ENCODE results near the gene TFDP1. TPM values are rescaled to one million over a fixed set of nuclear protein-coding genes. Genes with fewer than 3 reads are reported as not detected.

The TFDP1 gene
- total RNA-seq, 2 experiments from 2014 or later = 17.6 to 20.0 TPM

- DNase-seq (peak in 1 of 14 experiments; percentile 19), ATAC-seq (ENCODE audit: poor library complexity) (no peak)
- H3K27me3 ChIP-seq (ENCODE audit: control insufficient read depth in 1 of 2, insufficient read depth in 2 of 2, low read length in 2 of 2) = no peaks in the 10 kb centered on the region
- H3K4me1 Mint-ChIP-seq (ENCODE audit: low read depth) = no peaks in the 10 kb centered on the region
- H3K4me3 Mint-ChIP-seq = no peak overlapping the region
- H3K9me3 Mint-ChIP-seq = peaks cover 11% of the 10 kb centered on the region
- no peak overlapping the region for H3K4me3 ChIP-seq (ENCODE audit: low read length)
- TF ChIP-seq, protein P1, sequence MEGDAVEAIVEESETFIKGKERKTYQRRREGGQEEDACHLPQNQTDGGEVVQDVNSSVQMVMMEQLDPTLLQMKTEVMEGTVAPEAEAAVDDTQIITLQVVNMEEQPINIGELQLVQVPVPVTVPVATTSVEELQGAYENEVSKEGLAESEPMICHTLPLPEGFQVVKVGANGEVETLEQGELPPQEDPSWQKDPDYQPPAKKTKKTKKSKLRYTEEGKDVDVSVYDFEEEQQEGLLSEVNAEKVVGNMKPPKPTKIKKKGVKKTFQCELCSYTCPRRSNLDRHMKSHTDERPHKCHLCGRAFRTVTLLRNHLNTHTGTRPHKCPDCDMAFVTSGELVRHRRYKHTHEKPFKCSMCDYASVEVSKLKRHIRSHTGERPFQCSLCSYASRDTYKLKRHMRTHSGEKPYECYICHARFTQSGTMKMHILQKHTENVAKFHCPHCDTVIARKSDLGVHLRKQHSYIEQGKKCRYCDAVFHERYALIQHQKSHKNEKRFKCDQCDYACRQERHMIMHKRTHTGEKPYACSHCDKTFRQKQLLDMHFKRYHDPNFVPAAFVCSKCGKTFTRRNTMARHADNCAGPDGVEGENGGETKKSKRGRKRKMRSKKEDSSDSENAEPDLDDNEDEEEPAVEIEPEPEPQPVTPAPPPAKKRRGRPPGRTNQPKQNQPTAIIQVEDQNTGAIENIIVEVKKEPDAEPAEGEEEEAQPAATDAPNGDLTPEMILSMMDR (IDR thresholded peaks at IDR 0.05) = no peak
- peaks cover 2 to 7% of the 10 kb centered on the region in 2 experiments for H3K9me3 ChIP-seq (ENCODE audit: control insufficient read depth in 1 of 2, insufficient read depth in 1 of 2, low read length in 2 of 2)
- H3K36me3 ChIP-seq (ENCODE audit: insufficient read depth, low read length) = no peaks in the 10 kb centered on the region
- ChIA-PET POLR2A (no interaction called here), CTCF (no interaction called here)
- no peaks in the 10 kb centered on the region for H3K27me3 Mint-ChIP-seq
- intact Hi-C loops (cut with DNase I, micrococcal nuclease) = no loop called here
- H3K4me1 ChIP-seq (ENCODE audit: insufficient read depth, low read length) = peaks cover under 1% of the 10 kb centered on the region
- H3K27ac Mint-ChIP-seq = no peak overlapping the region
- H3K27ac ChIP-seq (ENCODE audit: low read depth in 1 of 2, low read length in 2 of 2) = no peak overlapping the region
- no peaks in the 10 kb centered on the region for H3K36me3 Mint-ChIP-seq (ENCODE audit: low read depth)
Measured at GRCh38 chr13:113658836-113659235, 74.3 kb downstream of the TFDP1 start.

- no peaks in the 10 kb centered on the region for H3K27me3 Mint-ChIP-seq
- no peak overlapping the region for H3K27ac Mint-ChIP-seq
- ATAC-seq (ENCODE audit: poor library complexity) = no peak
- H3K9me3 Mint-ChIP-seq = peaks cover 11% of the 10 kb centered on the region
- H3K36me3 Mint-ChIP-seq (ENCODE audit: low read depth) = no peaks in the 10 kb centered on the region
- H3K36me3 ChIP-seq (ENCODE audit: insufficient read depth, low read length) = no peaks in the 10 kb centered on the region
- TF ChIP-seq, protein P1 (IDR thresholded peaks at IDR 0.05) = no peak
- intact Hi-C loops (cut with DNase I, micrococcal nuclease) = no loop called here
- ChIA-PET CTCF (no interaction called here), POLR2A (no interaction called here)
- peaks cover 4 to 7% of the 10 kb centered on the region in 2 experiments for H3K9me3 ChIP-seq (ENCODE audit: control insufficient read depth in 1 of 2, insufficient read depth in 1 of 2, low read length in 2 of 2)
- no peak overlapping the region for H3K4me3 ChIP-seq (ENCODE audit: low read length)
- no peak overlapping the region for H3K27ac ChIP-seq (ENCODE audit: low read depth in 1 of 2, low read length in 2 of 2)
- DNase-seq = no peak
- no peaks in the 10 kb centered on the region for H3K4me1 ChIP-seq (ENCODE audit: insufficient read depth, low read length)
- H3K4me3 Mint-ChIP-seq = no peak overlapping the region
- H3K4me1 Mint-ChIP-seq (ENCODE audit: low read depth) = no peaks in the 10 kb centered on the region
- H3K27me3 ChIP-seq (ENCODE audit: control insufficient read depth in 1 of 2, insufficient read depth in 2 of 2, low read length in 2 of 2) = no peaks in the 10 kb centered on the region
Measured at GRCh38 chr13:113659337-113659736, 74.8 kb downstream of the TFDP1 start.

DNA sequence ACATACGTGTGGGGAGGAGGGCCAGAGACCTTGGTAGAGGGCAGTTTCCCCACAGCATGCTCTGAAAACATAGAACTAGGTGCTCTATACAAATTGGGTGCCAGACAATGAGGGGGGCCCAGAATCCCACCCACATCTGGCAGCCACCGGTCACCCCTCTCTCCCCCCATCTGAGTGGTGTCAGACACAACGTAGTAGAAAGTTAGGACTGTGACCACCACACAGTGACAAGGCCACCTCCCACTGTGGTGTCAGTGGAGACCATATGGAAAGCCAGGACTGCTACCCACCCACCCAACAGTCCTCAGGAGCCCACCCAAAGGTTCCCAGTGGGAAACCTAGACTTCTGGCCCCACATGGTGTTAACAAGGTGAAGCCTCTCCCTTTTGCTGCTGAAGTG is 75.5 kb downstream of the TFDP1 start:
- CTCF ChIA-PET = no interaction called here
- H3K27me3 ChIP-seq (ENCODE audit: control insufficient read depth in 1 of 2, insufficient read depth in 2 of 2, low read length in 2 of 2) = no peaks in the 10 kb centered on the region
- H3K27ac ChIP-seq (ENCODE audit: low read depth in 1 of 2, low read length in 2 of 2) = no peak overlapping the region
- peaks cover 4 to 7% of the 10 kb centered on the region in 2 experiments for H3K9me3 ChIP-seq (ENCODE audit: control insufficient read depth in 1 of 2, insufficient read depth in 1 of 2, low read length in 2 of 2)
- H3K4me3 Mint-ChIP-seq = no peak overlapping the region
- no peak for ATAC-seq (ENCODE audit: poor library complexity)
- no peaks in the 10 kb centered on the region for H3K27me3 Mint-ChIP-seq
- no peak overlapping the region for H3K4me3 ChIP-seq (ENCODE audit: low read length)
- H3K36me3 ChIP-seq (ENCODE audit: insufficient read depth, low read length) = no peaks in the 10 kb centered on the region
- DNase-seq = peak in 1 of 14 experiments; percentile 22
- POLR2A ChIA-PET = no interaction called here
- H3K4me1 ChIP-seq (ENCODE audit: insufficient read depth, low read length) = no peaks in the 10 kb centered on the region
- TF ChIP-seq, protein P1 (IDR thresholded peaks at IDR 0.05) = no peak
- intact Hi-C loops (cut with DNase I, micrococcal nuclease) = no loop called here
- H3K9me3 Mint-ChIP-seq = peaks cover 11% of the 10 kb centered on the region
- H3K27ac Mint-ChIP-seq = no peak overlapping the region
- H3K4me1 Mint-ChIP-seq (ENCODE audit: low read depth) = no peaks in the 10 kb centered on the region
- H3K36me3 Mint-ChIP-seq (ENCODE audit: low read depth) = no peaks in the 10 kb centered on the region

Measured in CD4-positive, alpha-beta T cell (primary cell).